ENCODE results near the gene MED9. TPM values are rescaled to one million over a fixed set of nuclear protein-coding genes. Genes with fewer than 3 reads are reported as not detected.
"Not testable (repeated sequence)": the region's sequence is repeated elsewhere in the genome, so short reads cannot be mapped to it uniquely, and the experiment has no call there.

Gene MED9
- total and polyA plus RNA-seq, 4 donors, result 6.4 to 12.5 (median 8.8) TPM

DNA sequence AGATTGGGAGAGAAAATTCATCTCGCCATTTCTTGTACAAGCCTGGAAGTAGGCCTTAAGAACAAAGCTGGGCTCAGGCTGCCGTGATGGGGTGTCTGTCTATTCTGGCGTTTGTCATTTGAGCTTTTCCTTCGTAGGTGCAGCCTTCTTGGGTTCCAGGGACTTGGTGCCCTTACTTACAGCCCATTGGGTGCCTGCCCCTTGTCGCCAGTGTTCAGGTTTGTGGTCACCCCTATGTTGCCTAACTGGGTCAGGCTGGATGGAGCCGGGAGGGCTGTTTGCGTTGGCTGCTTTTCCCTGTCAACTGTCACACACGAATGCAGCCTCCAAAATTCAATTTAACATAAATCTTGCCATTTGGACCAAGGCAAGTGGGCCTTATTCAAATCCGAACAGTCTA lies 23.7 kb upstream of the MED9 start:
- no peaks in the 10 kb centered on the region for H3K27me3 ChIP-seq (ENCODE audit: control insufficient read depth in 4 of 4, insufficient read depth in 4 of 4, low read length in 3 of 4)
- H3K27ac ChIP-seq (ENCODE audit: low read depth in 1 of 2, low read length in 2 of 2), result no peak overlapping the region
- no peaks in the 10 kb centered on the region for H3K36me3 ChIP-seq (ENCODE audit: control insufficient read depth in 4 of 4, insufficient read depth in 3 of 4, low read depth in 1 of 4, low read length in 3 of 4)
- no peak for TF ChIP-seq FOXA1 (IDR thresholded peaks at IDR 0.05)
- TF ChIP-seq EGR1 (IDR thresholded peaks at IDR 0.05; ENCODE audit: low read depth in 2 of 2), result no peak
- TF ChIP-seq, protein P1, sequence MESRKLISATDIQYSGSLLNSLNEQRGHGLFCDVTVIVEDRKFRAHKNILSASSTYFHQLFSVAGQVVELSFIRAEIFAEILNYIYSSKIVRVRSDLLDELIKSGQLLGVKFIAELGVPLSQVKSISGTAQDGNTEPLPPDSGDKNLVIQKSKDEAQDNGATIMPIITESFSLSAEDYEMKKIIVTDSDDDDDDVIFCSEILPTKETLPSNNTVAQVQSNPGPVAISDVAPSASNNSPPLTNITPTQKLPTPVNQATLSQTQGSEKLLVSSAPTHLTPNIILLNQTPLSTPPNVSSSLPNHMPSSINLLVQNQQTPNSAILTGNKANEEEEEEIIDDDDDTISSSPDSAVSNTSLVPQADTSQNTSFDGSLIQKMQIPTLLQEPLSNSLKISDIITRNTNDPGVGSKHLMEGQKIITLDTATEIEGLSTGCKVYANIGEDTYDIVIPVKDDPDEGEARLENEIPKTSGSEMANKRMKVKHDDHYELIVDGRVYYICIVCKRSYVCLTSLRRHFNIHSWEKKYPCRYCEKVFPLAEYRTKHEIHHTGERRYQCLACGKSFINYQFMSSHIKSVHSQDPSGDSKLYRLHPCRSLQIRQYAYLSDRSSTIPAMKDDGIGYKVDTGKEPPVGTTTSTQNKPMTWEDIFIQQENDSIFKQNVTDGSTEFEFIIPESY (IDR thresholded peaks at IDR 0.05), result no peak
- TF ChIP-seq, protein P2, sequence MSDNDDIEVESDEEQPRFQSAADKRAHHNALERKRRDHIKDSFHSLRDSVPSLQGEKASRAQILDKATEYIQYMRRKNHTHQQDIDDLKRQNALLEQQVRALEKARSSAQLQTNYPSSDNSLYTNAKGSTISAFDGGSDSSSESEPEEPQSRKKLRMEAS (IDR thresholded peaks at IDR 0.05), result no peak
- TF ChIP-seq YY1 (IDR thresholded peaks at IDR 0.05), result no peak
- TF ChIP-seq CTCF (IDR thresholded peaks at IDR 0.05; ENCODE audit: low read depth, low read length, missing input control), result no peak
- no peak for TF ChIP-seq TAF1 (conservative IDR thresholded peaks at IDR 0.05)
- TF ChIP-seq HNF4A (conservative IDR thresholded peaks at IDR 0.05), result no peak
- no peak for TF ChIP-seq ATF3 (IDR thresholded peaks at IDR 0.05)
- no peak for TF ChIP-seq HNF4G (IDR thresholded peaks at IDR 0.05)
- TF ChIP-seq RAD21 (IDR thresholded peaks at IDR 0.05), result no peak
- no peak for TF ChIP-seq JUND (IDR thresholded peaks at IDR 0.05)
- 71% methylated on average over 9 of the region's 9 CpGs for WGBS
- H3K9me3 ChIP-seq (ENCODE audit: control insufficient read depth in 4 of 4, low read length in 3 of 4), result no peaks in the 10 kb centered on the region
- no peak overlapping the region for H3K9ac ChIP-seq (ENCODE audit: low read depth in 1 of 2, low read length in 2 of 2)
- peaks cover 0 to 2% (median 0%) of the 10 kb centered on the region in 4 donors for H3K4me1 ChIP-seq (ENCODE audit: control insufficient read depth in 4 of 4, insufficient read depth in 4 of 4, low read length in 3 of 4)
- DNase-seq (ENCODE audit: low spot score), result no peak
- H3K4me3 ChIP-seq (ENCODE audit: low read depth in 1 of 3, low read length in 3 of 3), result no peak overlapping the region

DNA sequence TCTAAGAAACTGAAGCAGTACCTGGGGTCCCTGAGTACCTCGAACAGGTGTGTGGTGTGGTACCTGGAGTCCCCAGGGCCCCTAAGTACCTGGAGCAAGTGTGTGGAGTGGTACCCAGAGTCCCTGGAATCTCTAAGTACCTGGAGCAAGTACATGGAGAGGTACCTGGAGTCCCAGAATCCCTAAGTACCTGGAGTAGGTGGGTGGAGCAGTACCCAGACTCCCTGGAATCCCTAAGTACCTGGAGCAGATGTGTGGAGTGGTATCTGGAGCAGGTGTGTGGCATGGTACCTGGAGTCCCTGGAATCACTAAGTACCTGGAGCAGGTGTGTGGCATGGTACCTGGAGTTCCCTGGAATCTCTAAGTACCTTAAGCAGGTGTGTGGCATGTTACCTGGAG lies 22.5 kb upstream of the MED9 start:
- Histone ChIP-seq H3K4me3 (ENCODE audit: low read depth in 1 of 3, low read length in 3 of 3) (no peak overlapping the region), H3K9ac (ENCODE audit: low read depth in 1 of 2, low read length in 2 of 2) (no peak overlapping the region), H3K27ac (ENCODE audit: low read depth in 1 of 2, low read length in 2 of 2) (no peak overlapping the region), H3K36me3 (ENCODE audit: control insufficient read depth in 4 of 4, insufficient read depth in 3 of 4, low read depth in 1 of 4, low read length in 3 of 4) (no peaks in the 10 kb centered on the region), H3K4me1 (ENCODE audit: control insufficient read depth in 4 of 4, insufficient read depth in 4 of 4, low read length in 3 of 4) (peaks cover 0 to 2% (median 0%) of the 10 kb centered on the region in 4 donors), H3K9me3 (ENCODE audit: control insufficient read depth in 4 of 4, low read length in 3 of 4) (no peaks in the 10 kb centered on the region), H3K27me3 (ENCODE audit: control insufficient read depth in 4 of 4, insufficient read depth in 4 of 4, low read length in 3 of 4) (no peaks in the 10 kb centered on the region)
- TF ChIP-seq EGR1 (IDR thresholded peaks at IDR 0.05; ENCODE audit: low read depth in 2 of 2) (no peak), TAF1 (conservative IDR thresholded peaks at IDR 0.05) (no peak), JUND (IDR thresholded peaks at IDR 0.05) (no peak), SP1 (IDR thresholded peaks at IDR 0.05) (no peak), RAD21 (IDR thresholded peaks at IDR 0.05) (no peak), HNF4G (IDR thresholded peaks at IDR 0.05) (no peak), GABPA (IDR thresholded peaks at IDR 0.05 in 1 of 2, conservative IDR thresholded peaks at IDR 0.05 in 1 of 2) (no peak), CTCF (IDR thresholded peaks at IDR 0.05; ENCODE audit: low read depth, low read length, missing input control) (no peak), REST (IDR thresholded peaks at IDR 0.05) (no peak)
- WGBS, result 93% methylated on average over 1 of the region's 1 CpG
- no peak for DNase-seq (ENCODE audit: low spot score)

DNA sequence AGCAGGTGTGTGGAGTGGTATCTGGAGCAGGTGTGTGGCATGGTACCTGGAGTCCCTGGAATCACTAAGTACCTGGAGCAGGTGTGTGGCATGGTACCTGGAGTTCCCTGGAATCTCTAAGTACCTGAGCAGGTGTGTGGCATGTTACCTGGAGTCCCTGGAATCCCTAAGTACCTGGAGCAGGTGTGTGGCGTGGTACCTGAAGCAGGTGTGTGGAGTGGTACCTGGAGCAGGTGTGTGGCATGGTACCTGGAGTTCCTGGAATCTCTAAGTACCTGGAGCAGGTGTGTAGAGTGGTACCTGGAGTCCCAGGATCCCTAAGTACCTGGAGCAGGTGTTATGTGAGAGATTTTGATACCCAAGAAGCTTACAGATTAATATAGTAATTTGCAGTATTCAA lies 22.1 kb upstream of the MED9 start:
- not testable (repeated sequence) for H3K9me3 ChIP-seq (ENCODE audit: control insufficient read depth in 4 of 4, low read length in 3 of 4); H3K4me1 ChIP-seq (ENCODE audit: control insufficient read depth in 4 of 4, insufficient read depth in 4 of 4, low read length in 3 of 4); H3K9ac ChIP-seq (ENCODE audit: low read depth in 1 of 2, low read length in 2 of 2); DNase-seq (ENCODE audit: low spot score); H3K36me3 ChIP-seq (ENCODE audit: control insufficient read depth in 4 of 4, insufficient read depth in 3 of 4, low read depth in 1 of 4, low read length in 3 of 4); H3K27ac ChIP-seq (ENCODE audit: low read depth in 1 of 2, low read length in 2 of 2); H3K4me3 ChIP-seq (ENCODE audit: low read depth in 1 of 3, low read length in 3 of 3); H3K27me3 ChIP-seq (ENCODE audit: control insufficient read depth in 4 of 4, insufficient read depth in 4 of 4, low read length in 3 of 4)
- WGBS, result 28% methylated on average over 1 of the region's 1 CpG

Data from liver (tissue), 9 donors.